SK-N-SH treated with all-trans-retinoic acid at 6 μM for 48 hours (cell line): ENCODE measurements around the gene PARD3B.

ENCODE experiments used
- ESRRG ChIP-seq: fragments of 250-450 bp; sonication (Bioruptor Pico); IDR thresholded peaks from 2 replicates; pipeline ENCODE4 v1.6.1; 2021; ENCODE audit warnings: mild to moderate bottlenecking
- OSR1 ChIP-seq: fragments of 250-450 bp; sonication (Bioruptor Pico); IDR thresholded peaks from 2 replicates; pipeline ENCODE4 v1.8.0; 2022; ENCODE audit warnings: moderate library complexity, mild to moderate bottlenecking, inconsistent platforms
- PPARA ChIP-seq: fragments of 250-450 bp; sonication (Bioruptor Pico); IDR thresholded peaks from 2 replicates; pipeline ENCODE4 v1.5.0; 2020; ENCODE audit warnings: mild to moderate bottlenecking, borderline replicate concordance
- RARB ChIP-seq: fragments of 250-450 bp; sonication (Bioruptor Pico); IDR thresholded peaks from 2 replicates; pipeline ENCODE4 v1.8.0; 2021; ENCODE audit warnings: mild to moderate bottlenecking, moderate library complexity
- ZFP3 ChIP-seq: fragments of 250-450 bp; sonication (Bioruptor Pico); IDR thresholded peaks from 2 replicates; pipeline ENCODE4 v1.5.0; 2020; ENCODE audit warnings: mild to moderate bottlenecking, moderate library complexity
- ZFP30 ChIP-seq: fragments of 450-650 bp; formaldehyde crosslinking; IDR thresholded peaks from 2 replicates; pipeline ENCODE4 v1.5.0; 2022; ENCODE audit warnings: mild to moderate bottlenecking, moderate library complexity
- ZNF565 ChIP-seq: fragments of 450-650 bp; formaldehyde crosslinking; conservative IDR thresholded peaks from 2 replicates; pipeline ENCODE4 v1.5.0; 2020; ENCODE audit warnings: low read depth, mild to moderate bottlenecking, moderate library complexity
- TF ChIP-seq, protein P1 (sequence below): fragments of 250-450 bp; sonication (Bioruptor Pico); IDR thresholded peaks from 2 replicates; pipeline ENCODE4 v1.8.0; 2020; ENCODE audit warnings: mild to moderate bottlenecking, moderate library complexity, borderline replicate concordance
- TF ChIP-seq, protein P2 (sequence below): fragments of 250-450 bp; sonication (Bioruptor Pico); IDR thresholded peaks from 2 replicates; pipeline ENCODE4 v1.8.0; 2021; ENCODE audit warnings: low read depth, mild to moderate bottlenecking, moderate library complexity, borderline replicate concordance
- TF ChIP-seq, protein P3 (sequence below): fragments of 250-450 bp; sonication (Bioruptor Pico); IDR thresholded peaks from 2 replicates; pipeline ENCODE4 v1.5.1; 2020; ENCODE audit warnings: low read depth, mild to moderate bottlenecking, moderate library complexity
- TF ChIP-seq, protein P4 (sequence below): fragments of 250-450 bp; sonication (Bioruptor Pico); IDR thresholded peaks from 2 replicates; pipeline ENCODE4 v1.5.0; 2020; ENCODE audit warnings: mild to moderate bottlenecking, moderate library complexity
- TF ChIP-seq, protein P5 (sequence below): fragments of 250-450 bp; sonication (Bioruptor Pico); IDR thresholded peaks from 2 replicates; pipeline ENCODE4 v1.5.1; 2021; ENCODE audit warnings: mild to moderate bottlenecking, moderate library complexity

DNA sequence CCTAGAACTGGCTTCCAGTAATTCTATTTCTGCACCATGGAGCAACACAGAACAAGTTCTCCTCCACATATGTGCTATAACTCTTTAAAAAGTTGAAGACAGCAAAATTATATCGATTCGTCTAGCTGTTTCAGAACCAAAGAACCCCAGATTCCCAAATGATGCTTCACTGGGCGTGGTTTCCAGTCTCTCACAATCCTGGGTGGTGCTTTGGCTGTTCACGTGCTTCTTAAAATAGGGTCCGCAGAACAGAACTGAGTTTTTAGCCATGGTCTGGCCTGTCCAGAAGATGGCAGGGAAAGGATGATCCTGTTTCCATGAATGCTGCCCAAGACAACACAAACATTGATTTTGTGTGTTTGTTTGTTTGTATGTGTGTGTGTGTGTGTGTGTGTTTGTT is 37.6 kb upstream of the PARD3B start:
- TF ChIP-seq, protein P1, sequence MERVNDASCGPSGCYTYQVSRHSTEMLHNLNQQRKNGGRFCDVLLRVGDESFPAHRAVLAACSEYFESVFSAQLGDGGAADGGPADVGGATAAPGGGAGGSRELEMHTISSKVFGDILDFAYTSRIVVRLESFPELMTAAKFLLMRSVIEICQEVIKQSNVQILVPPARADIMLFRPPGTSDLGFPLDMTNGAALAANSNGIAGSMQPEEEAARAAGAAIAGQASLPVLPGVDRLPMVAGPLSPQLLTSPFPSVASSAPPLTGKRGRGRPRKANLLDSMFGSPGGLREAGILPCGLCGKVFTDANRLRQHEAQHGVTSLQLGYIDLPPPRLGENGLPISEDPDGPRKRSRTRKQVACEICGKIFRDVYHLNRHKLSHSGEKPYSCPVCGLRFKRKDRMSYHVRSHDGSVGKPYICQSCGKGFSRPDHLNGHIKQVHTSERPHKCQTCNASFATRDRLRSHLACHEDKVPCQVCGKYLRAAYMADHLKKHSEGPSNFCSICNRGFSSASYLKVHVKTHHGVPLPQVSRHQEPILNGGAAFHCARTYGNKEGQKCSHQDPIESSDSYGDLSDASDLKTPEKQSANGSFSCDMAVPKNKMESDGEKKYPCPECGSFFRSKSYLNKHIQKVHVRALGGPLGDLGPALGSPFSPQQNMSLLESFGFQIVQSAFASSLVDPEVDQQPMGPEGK (CRISPR knock-in tag): no peak
- TF ChIP-seq, protein P2, sequence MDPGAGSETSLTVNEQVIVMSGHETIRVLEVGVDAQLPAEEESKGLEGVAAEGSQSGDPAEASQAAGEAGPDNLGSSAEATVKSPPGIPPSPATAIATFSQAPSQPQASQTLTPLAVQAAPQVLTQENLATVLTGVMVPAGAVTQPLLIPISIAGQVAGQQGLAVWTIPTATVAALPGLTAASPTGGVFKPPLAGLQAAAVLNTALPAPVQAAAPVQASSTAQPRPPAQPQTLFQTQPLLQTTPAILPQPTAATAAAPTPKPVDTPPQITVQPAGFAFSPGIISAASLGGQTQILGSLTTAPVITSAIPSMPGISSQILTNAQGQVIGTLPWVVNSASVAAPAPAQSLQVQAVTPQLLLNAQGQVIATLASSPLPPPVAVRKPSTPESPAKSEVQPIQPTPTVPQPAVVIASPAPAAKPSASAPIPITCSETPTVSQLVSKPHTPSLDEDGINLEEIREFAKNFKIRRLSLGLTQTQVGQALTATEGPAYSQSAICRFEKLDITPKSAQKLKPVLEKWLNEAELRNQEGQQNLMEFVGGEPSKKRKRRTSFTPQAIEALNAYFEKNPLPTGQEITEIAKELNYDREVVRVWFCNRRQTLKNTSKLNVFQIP (CRISPR knock-in tag): no peak
- TF ChIP-seq, protein P3, sequence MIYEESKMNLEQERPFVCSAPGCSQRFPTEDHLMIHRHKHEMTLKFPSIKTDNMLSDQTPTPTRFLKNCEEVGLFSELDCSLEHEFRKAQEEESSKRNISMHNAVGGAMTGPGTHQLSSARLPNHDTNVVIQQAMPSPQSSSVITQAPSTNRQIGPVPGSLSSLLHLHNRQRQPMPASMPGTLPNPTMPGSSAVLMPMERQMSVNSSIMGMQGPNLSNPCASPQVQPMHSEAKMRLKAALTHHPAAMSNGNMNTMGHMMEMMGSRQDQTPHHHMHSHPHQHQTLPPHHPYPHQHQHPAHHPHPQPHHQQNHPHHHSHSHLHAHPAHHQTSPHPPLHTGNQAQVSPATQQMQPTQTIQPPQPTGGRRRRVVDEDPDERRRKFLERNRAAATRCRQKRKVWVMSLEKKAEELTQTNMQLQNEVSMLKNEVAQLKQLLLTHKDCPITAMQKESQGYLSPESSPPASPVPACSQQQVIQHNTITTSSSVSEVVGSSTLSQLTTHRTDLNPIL (CRISPR knock-in tag): no peak
- TF ChIP-seq OSR1 (CRISPR knock-in tag) (no peak), ZFP3 (no peak), RARB (CRISPR knock-in tag) (no peak), PPARA (CRISPR knock-in tag) (no peak), ZFP30 (no peak), ESRRG (no peak), ZNF565 (no peak)
- TF ChIP-seq, protein P4, sequence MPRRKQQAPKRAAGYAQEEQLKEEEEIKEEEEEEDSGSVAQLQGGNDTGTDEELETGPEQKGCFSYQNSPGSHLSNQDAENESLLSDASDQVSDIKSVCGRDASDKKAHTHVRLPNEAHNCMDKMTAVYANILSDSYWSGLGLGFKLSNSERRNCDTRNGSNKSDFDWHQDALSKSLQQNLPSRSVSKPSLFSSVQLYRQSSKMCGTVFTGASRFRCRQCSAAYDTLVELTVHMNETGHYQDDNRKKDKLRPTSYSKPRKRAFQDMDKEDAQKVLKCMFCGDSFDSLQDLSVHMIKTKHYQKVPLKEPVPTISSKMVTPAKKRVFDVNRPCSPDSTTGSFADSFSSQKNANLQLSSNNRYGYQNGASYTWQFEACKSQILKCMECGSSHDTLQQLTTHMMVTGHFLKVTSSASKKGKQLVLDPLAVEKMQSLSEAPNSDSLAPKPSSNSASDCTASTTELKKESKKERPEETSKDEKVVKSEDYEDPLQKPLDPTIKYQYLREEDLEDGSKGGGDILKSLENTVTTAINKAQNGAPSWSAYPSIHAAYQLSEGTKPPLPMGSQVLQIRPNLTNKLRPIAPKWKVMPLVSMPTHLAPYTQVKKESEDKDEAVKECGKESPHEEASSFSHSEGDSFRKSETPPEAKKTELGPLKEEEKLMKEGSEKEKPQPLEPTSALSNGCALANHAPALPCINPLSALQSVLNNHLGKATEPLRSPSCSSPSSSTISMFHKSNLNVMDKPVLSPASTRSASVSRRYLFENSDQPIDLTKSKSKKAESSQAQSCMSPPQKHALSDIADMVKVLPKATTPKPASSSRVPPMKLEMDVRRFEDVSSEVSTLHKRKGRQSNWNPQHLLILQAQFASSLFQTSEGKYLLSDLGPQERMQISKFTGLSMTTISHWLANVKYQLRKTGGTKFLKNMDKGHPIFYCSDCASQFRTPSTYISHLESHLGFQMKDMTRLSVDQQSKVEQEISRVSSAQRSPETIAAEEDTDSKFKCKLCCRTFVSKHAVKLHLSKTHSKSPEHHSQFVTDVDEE (CRISPR knock-in tag): no peak
- TF ChIP-seq, protein P5, sequence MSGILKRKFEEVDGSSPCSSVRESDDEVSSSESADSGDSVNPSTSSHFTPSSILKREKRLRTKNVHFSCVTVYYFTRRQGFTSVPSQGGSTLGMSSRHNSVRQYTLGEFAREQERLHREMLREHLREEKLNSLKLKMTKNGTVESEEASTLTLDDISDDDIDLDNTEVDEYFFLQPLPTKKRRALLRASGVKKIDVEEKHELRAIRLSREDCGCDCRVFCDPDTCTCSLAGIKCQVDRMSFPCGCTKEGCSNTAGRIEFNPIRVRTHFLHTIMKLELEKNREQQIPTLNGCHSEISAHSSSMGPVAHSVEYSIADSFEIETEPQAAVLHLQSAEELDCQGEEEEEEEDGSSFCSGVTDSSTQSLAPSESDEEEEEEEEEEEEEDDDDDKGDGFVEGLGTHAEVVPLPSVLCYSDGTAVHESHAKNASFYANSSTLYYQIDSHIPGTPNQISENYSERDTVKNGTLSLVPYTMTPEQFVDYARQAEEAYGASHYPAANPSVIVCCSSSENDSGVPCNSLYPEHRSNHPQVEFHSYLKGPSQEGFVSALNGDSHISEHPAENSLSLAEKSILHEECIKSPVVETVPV: no peak
